Duodenal mucosa (tissue), 2 donors: ENCODE data around the gene FMO5.
"Not testable (repeated sequence)": the region's sequence is repeated elsewhere in the genome, so short reads cannot be mapped to it uniquely, and the experiment has no call there.

Experiments
- H3K27ac ChIP-seq: one replicate; pipeline ENCODE4 v1.7.0; 2013; ENCODE audit warnings: low read depth, low read length
- H3K27me3 ChIP-seq, 2 donors: one replicate each; pipeline ENCODE4 v1.7.0; 2013; ENCODE audit warnings: low read length in 2 of 2, control low read depth in 1 of 2; ENCODE audit not compliant: insufficient read depth in 2 of 2, control insufficient read depth in 1 of 2
- H3K36me3 ChIP-seq, 2 donors: one replicate each; pipeline ENCODE4 v1.7.0; 2013; ENCODE audit warnings: low read length in 2 of 2, control low read depth in 1 of 2; ENCODE audit not compliant: insufficient read depth in 2 of 2, control insufficient read depth in 1 of 2
- H3K4me1 ChIP-seq, 2 donors: one replicate each; pipeline ENCODE4 v1.7.0; 2013; ENCODE audit warnings: low read length in 2 of 2, control low read depth in 1 of 2; ENCODE audit not compliant: insufficient read depth in 2 of 2, control insufficient read depth in 1 of 2
- H3K4me3 ChIP-seq, 2 donors: one replicate each; pipeline ENCODE4 v1.7.0; 2013; ENCODE audit warnings: low read length in 2 of 2, low read depth in 1 of 2
- H3K9ac ChIP-seq, 2 donors: one replicate each; pipeline ENCODE4 v1.7.0; 2013; ENCODE audit warnings: low read length in 2 of 2, low read depth in 1 of 2
- H3K9me3 ChIP-seq, 2 donors: one replicate each; pipeline ENCODE4 v1.7.0; 2013; ENCODE audit warnings: low read length in 2 of 2, control low read depth in 1 of 2; ENCODE audit not compliant: control insufficient read depth in 1 of 2

Gene FMO5

GRCh38 chr1:147208619-147209018 is 16.5 kb downstream of the FMO5 start:
- no peak overlapping the region for H3K9ac ChIP-seq
- no peaks in the 10 kb centered on the region for H3K27me3 ChIP-seq
- no peak overlapping the region for H3K4me3 ChIP-seq
- H3K27ac ChIP-seq = no peak overlapping the region
- peaks cover 14 to 29% of the 10 kb centered on the region in 2 donors for H3K36me3 ChIP-seq
- H3K9me3 ChIP-seq = no peaks in the 10 kb centered on the region
- peaks cover 19 to 28% of the 10 kb centered on the region in 2 donors for H3K4me1 ChIP-seq

DNA sequence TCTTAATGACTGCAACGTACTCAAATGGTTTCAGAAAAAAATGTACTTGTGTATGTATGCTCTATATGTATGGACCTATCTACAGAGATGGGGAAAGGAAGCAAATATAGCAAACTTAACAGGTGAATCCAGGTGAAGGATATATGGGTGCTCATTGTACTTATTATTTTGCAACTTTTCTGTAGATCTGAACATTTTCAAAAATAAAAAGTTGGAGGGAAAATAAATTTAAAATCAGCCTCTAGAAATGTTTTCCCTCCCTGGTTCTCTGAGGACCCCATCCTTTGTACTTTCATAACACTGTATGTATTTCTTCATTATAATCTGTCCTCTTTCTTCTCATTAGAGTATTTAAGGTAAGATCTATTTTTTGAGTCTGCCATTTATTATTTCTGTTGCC is 17.9 kb downstream of the FMO5 start:
- peaks cover 11 to 23% of the 10 kb centered on the region in 2 donors for H3K36me3 ChIP-seq

GRCh38 chr1:147204080-147204479 is 21.1 kb downstream of the FMO5 start:
- Histone ChIP-seq H3K9ac (no peak overlapping the region), H3K4me3 (no peak overlapping the region)

More for the DNA sequence above, 17.9 kb downstream of the FMO5 start:
- peaks cover 18% of the 10 kb centered on the region in 2 donors for H3K4me1 ChIP-seq
- H3K9me3 ChIP-seq = no peaks in the 10 kb centered on the region
- no peak overlapping the region for H3K27ac ChIP-seq
- no peak overlapping the region for H3K9ac ChIP-seq
- no peak overlapping the region for H3K4me3 ChIP-seq
- H3K27me3 ChIP-seq = no peaks in the 10 kb centered on the region

DNA sequence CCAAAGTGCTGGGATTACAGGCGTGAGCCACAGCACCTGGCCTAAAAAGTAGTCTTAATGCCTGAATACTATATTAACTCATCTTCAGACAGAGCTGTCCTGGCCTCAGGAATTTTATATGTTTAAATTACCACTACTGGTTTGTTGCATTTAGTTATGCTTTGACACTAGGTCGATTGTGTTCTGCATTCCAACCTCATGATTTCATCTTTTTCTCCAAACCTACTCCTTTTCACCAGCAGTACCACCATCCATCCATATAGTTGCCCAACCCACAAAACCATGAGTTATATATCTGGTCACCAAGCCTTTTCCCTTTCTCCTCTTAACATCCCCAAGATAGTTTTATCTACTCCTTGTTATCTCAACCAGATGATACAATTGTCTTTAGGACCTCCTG is 22.6 kb downstream of the FMO5 start:
- Histone ChIP-seq H3K9me3 (no peaks in the 10 kb centered on the region), H3K36me3 (peaks cover 1 to 7% of the 10 kb centered on the region in 2 donors), H3K27me3 (no peaks in the 10 kb centered on the region), H3K9ac (no peak overlapping the region), H3K4me3 (no peak overlapping the region), H3K27ac (no peak overlapping the region), H3K4me1 (no peaks in the 10 kb centered on the region)

More at GRCh38 chr1:147204080-147204479, 21.1 kb downstream of the FMO5 start:
- Histone ChIP-seq H3K9me3 (no peaks in the 10 kb centered on the region), H3K36me3 (peaks cover 7 to 19% of the 10 kb centered on the region in 2 donors), H3K27ac (no peak overlapping the region), H3K4me1 (no peaks in the 10 kb centered on the region), H3K27me3 (no peaks in the 10 kb centered on the region)

DNA sequence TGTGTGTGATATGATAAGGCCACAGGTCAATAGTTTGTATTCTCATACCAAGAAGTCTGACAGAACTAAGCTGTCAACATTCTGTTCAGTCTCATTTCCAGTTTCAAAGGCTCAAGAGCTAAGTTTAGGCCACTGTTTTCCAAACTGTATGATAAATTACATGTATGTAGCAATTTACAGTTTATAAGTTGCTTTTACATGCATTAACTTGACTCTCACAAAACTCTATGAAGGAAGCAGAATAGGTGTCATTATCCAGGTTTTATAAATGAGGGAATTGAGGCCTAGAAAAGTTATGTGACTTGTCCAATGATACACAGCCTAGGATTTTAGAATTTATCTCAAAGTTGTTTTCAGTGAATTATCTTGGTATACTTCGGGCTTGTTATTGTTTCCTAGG is 23.4 kb downstream of the FMO5 start:
- H3K27ac ChIP-seq = no peak overlapping the region
- no peak overlapping the region for H3K4me3 ChIP-seq
- no peaks in the 10 kb centered on the region for H3K9me3 ChIP-seq
- no peak overlapping the region for H3K9ac ChIP-seq
- peaks cover 0 to 6% of the 10 kb centered on the region in 2 donors for H3K36me3 ChIP-seq
- no peaks in the 10 kb centered on the region for H3K27me3 ChIP-seq
- no peaks in the 10 kb centered on the region for H3K4me1 ChIP-seq

DNA sequence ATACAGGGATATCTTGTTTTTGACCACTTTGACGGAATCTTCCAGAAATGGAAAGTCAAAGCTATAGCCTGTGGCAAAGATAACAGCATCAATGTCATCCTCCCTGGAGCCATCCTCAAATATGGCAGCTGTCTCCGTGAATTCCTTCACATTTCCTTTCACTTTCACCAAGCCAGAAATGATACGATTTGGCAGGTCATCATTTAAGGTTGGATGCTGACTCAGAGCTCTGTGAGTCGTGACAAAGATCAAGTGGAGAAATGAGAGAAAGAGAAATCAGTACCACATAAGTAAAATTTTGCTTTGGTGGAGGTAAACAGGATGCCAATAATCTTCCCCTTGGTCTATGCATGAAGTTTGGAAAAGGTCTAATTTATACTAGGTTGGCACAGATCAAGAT is 23.9 kb downstream of the FMO5 start:
- Histone ChIP-seq H3K4me3 (no peak overlapping the region), H3K9me3 (no peaks in the 10 kb centered on the region), H3K9ac (no peak overlapping the region), H3K27ac (no peak overlapping the region), H3K36me3 (peaks cover 0 to 6% of the 10 kb centered on the region in 2 donors), H3K27me3 (no peaks in the 10 kb centered on the region), H3K4me1 (no peaks in the 10 kb centered on the region)

DNA sequence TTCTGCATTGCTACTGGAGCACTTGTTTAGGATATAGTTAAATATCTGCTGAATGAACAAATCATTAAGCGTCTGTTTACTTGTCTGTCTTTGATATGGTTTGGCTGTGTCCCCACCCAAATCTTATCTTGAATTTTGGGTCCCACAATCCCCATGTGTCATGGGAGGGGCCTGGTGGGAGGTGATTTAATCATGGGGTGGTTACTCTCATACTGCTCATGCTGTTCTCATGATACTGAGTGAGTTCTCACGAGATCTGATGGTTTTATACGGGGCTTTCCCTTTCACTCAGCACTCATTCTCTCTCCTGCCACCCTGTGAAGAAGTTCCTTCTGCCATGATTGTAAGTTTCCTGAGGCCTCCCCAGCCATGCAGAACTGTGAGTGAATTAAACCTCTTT is 27.8 kb downstream of the FMO5 start:
- not testable (repeated sequence) for H3K4me1 ChIP-seq, H3K4me3 ChIP-seq, H3K9ac ChIP-seq, H3K27ac ChIP-seq, H3K27me3 ChIP-seq, H3K36me3 ChIP-seq, H3K9me3 ChIP-seq

DNA sequence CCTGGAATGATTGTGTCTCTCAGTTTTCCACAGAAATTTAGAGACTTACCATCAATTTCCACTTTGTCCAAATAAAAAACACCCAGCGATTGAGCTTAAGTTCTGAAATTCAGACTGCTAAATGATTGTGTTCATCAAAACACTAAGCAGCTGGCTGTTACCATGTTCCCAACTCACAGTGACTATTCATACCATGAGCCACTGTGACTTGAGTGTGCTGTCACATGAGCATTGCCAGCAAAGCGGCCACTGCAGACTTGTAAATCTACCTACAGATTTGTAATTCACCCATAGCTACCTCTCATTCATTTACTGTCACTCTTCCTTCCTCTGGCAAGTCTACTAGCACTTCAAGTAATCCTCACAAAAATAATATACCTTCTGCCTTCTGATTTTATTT is 35.6 kb downstream of the FMO5 start:
- Histone ChIP-seq H3K36me3 (peaks cover 4 to 9% of the 10 kb centered on the region in 2 donors), H3K4me3 (no peak overlapping the region), H3K4me1 (no peaks in the 10 kb centered on the region), H3K9ac (no peak overlapping the region), H3K27ac (no peak overlapping the region), H3K27me3 (no peaks in the 10 kb centered on the region), H3K9me3 (no peaks in the 10 kb centered on the region)

GRCh38 chr1:147185432-147185831 is 39.7 kb downstream of the FMO5 start:
- no peak overlapping the region for H3K9ac ChIP-seq
- H3K4me3 ChIP-seq = no peak overlapping the region
- H3K4me1 ChIP-seq = no peaks in the 10 kb centered on the region
- no peaks in the 10 kb centered on the region for H3K9me3 ChIP-seq
- peaks cover 9% of the 10 kb centered on the region in 2 donors for H3K36me3 ChIP-seq
- no peak overlapping the region for H3K27ac ChIP-seq
- no peaks in the 10 kb centered on the region for H3K27me3 ChIP-seq

- no peaks in the 10 kb centered on the region for H3K36me3 ChIP-seq
- peak overlapping the region in 1 of 2 donors; percentile 37 for H3K4me3 ChIP-seq
- H3K9ac ChIP-seq = no peak overlapping the region
- no peak overlapping the region for H3K27ac ChIP-seq
- H3K9me3 ChIP-seq = no peaks in the 10 kb centered on the region
- H3K4me1 ChIP-seq = peaks cover 11 to 15% of the 10 kb centered on the region in 2 donors
- no peaks in the 10 kb centered on the region for H3K27me3 ChIP-seq
These were observed 47.3 kb downstream of the FMO5 start for GRCh38 chr1:147177611-147178380.
